Nephron (organoid): Measurements from ENCODE around the gene SLC38A11.

ENCODE experiments used
- H3K27ac Mint-ChIP-seq, 3 experiments: 2 replicates each; pipeline ENCODE4 v1.8.0; 2020; ENCODE audit warnings: mixed read lengths in 3 of 3, mild to moderate bottlenecking in 2 of 3, moderate library complexity in 1 of 3
- H3K27me3 Mint-ChIP-seq: 2 replicates; pipeline ENCODE4 v1.8.0; 2021; ENCODE audit warnings: low read depth, mild to moderate bottlenecking, moderate library complexity, mixed read lengths
- H3K36me3 Mint-ChIP-seq: 2 replicates; pipeline ENCODE4 v1.8.0; 2020; ENCODE audit warnings: low read depth, mixed read lengths
- H3K4me1 Mint-ChIP-seq: 2 replicates; pipeline ENCODE4 v1.8.0; 2020; ENCODE audit warnings: mixed read lengths
- H3K4me3 Mint-ChIP-seq, 3 experiments: 2 replicates each; pipeline ENCODE4 v1.8.0; 2020; ENCODE audit warnings: mild to moderate bottlenecking in 3 of 3, mixed read lengths in 3 of 3, moderate library complexity in 2 of 3
- H3K9me3 Mint-ChIP-seq: 2 replicates; pipeline ENCODE4 v1.8.0; 2020; ENCODE audit warnings: mixed read lengths
- TF ChIP-seq, protein P1 (sequence below), 3 experiments: fragments of 200-600 bp; sonication (generic); IDR thresholded peaks; one replicate each; pipeline ENCODE4 v1.5.0; 2021; ENCODE audit warnings: antibody characterized with exemption in 3 of 3; ENCODE audit not compliant: unreplicated experiment in 3 of 3

SLC38A11 gene

DNA sequence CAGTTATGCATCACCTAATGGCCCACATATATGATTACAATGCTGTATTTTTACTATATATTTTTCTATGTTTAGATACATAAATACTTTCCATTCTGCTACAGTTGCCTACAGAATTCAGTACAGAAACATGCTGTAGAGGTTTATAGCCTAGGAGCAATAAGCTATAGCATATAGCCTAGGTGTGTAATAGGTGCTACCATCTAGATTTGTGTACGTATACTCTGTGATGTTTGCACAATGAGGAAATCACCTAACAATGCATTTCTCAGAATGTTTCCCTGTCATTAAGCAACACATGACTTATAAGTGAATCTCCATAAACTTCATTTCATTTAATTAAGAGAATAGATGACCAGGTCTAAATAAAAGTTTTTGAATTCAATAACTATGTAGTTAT is 43.5 kb downstream of the SLC38A11 start:
- H3K27ac Mint-ChIP-seq = peak overlapping the region in 1 of 3 experiments; percentile 97
- TF ChIP-seq, protein P1, sequence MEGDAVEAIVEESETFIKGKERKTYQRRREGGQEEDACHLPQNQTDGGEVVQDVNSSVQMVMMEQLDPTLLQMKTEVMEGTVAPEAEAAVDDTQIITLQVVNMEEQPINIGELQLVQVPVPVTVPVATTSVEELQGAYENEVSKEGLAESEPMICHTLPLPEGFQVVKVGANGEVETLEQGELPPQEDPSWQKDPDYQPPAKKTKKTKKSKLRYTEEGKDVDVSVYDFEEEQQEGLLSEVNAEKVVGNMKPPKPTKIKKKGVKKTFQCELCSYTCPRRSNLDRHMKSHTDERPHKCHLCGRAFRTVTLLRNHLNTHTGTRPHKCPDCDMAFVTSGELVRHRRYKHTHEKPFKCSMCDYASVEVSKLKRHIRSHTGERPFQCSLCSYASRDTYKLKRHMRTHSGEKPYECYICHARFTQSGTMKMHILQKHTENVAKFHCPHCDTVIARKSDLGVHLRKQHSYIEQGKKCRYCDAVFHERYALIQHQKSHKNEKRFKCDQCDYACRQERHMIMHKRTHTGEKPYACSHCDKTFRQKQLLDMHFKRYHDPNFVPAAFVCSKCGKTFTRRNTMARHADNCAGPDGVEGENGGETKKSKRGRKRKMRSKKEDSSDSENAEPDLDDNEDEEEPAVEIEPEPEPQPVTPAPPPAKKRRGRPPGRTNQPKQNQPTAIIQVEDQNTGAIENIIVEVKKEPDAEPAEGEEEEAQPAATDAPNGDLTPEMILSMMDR (IDR thresholded peaks at IDR 0.05; ENCODE audit: unreplicated experiment in 3 of 3) = no peak
- H3K27me3 Mint-ChIP-seq = no peaks in the 10 kb centered on the region
- H3K4me3 Mint-ChIP-seq = no peak overlapping the region
- peaks cover 13% of the 10 kb centered on the region for H3K4me1 Mint-ChIP-seq
- H3K36me3 Mint-ChIP-seq = no peaks in the 10 kb centered on the region
- H3K9me3 Mint-ChIP-seq = no peaks in the 10 kb centered on the region

DNA sequence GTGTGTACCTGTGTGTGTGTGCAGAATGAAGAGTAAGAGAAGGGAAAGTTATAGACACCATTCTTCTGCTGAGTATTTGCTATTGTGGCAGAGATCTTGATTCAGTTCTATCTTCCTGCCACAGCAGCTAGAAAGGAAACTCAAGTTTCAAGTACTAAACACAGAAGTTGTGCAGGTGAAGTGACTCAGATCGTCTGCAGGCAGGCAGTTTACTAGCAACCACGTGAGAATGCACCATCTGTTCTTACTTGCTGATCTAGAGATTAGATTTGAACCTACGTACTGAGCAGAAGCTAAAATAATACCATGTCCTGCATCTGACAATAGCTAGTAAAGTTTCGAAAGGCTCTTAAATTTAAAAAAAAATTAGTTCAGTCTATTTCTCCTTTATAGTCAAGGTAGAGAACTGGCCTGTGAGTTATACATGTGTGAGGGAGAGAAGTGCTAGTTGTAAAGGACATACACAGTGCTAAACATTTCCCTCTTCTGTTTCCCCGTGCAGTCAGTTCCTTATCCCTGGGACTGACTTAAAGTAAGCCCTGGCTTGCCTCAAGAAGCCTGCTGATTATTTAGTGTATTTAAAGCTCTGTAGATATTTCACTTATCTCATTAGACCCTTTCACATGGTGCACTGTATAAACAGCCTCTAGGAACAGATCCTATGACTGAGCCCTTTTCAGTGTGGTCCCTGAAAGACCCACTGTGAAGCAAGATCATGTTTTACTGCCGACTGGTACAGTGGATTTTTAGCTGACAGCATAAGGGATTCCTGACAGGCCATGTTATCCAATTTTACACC is 45.0 kb downstream of the SLC38A11 start:
- TF ChIP-seq, protein P1 (IDR thresholded peaks at IDR 0.05; ENCODE audit: unreplicated experiment in 3 of 3) = no peak
- no peak overlapping the region for H3K4me3 Mint-ChIP-seq
- peaks cover 13% of the 10 kb centered on the region for H3K4me1 Mint-ChIP-seq
- H3K36me3 Mint-ChIP-seq = no peaks in the 10 kb centered on the region
- peak overlapping the region in 2 of 3 experiments; percentile 32 to 71 for H3K27ac Mint-ChIP-seq
- no peaks in the 10 kb centered on the region for H3K27me3 Mint-ChIP-seq
- H3K9me3 Mint-ChIP-seq = no peaks in the 10 kb centered on the region

DNA sequence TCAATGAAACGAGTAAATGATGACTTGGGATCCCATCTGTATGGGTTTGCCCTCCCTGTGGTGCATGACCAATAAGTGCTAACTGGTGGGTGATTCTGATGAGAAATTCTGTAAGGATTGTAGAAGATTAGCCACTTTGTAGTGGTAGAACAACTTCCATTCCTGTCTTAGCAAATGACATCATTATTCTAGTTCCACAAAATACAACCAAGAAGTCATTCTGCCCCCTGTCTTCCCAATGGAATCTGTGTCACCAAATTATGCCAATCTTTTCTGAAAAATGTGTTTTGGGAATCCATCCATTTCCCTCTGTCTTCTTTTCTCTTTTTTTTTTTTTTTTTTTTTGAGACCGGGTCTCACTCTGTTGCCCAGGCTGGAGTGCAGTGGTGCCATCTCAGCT is 48.4 kb downstream of the SLC38A11 start:
- Mint-ChIP-seq H3K4me1 (peaks cover 23% of the 10 kb centered on the region), H3K4me3 (no peak overlapping the region)

DNA sequence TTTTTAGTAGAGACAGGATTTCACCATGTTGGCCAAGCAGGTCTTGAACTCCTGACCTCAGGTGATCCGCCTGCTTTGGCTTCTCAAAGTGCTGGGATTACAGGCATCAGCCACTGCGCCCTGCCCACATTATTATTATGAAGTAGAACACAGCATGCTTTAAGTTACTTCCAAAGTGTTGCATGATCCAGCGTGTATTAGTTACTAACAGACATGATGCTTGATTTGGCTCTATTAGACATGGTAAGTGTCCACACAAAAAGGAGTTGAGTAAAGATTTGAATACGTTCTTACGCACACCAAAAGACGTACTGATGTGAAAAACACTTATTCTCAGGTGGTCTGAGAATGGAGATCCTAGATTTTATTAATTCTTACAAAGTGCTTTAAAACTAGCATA is 50.0 kb downstream of the SLC38A11 start:
- Mint-ChIP-seq H3K27ac (no peak overlapping the region), H3K36me3 (no peaks in the 10 kb centered on the region), H3K4me3 (no peak overlapping the region), H3K27me3 (no peaks in the 10 kb centered on the region), H3K9me3 (peaks cover 3% of the 10 kb centered on the region), H3K4me1 (peaks cover 19% of the 10 kb centered on the region)
- TF ChIP-seq, protein P1 (IDR thresholded peaks at IDR 0.05; ENCODE audit: unreplicated experiment in 3 of 3) = no peak

More for the DNA sequence above, 48.4 kb downstream of the SLC38A11 start:
- no peaks in the 10 kb centered on the region for H3K9me3 Mint-ChIP-seq
- TF ChIP-seq, protein P1 (IDR thresholded peaks at IDR 0.05; ENCODE audit: unreplicated experiment in 3 of 3) = no peak
- H3K27me3 Mint-ChIP-seq = no peaks in the 10 kb centered on the region
- no peaks in the 10 kb centered on the region for H3K36me3 Mint-ChIP-seq
- no peak overlapping the region for H3K27ac Mint-ChIP-seq

DNA sequence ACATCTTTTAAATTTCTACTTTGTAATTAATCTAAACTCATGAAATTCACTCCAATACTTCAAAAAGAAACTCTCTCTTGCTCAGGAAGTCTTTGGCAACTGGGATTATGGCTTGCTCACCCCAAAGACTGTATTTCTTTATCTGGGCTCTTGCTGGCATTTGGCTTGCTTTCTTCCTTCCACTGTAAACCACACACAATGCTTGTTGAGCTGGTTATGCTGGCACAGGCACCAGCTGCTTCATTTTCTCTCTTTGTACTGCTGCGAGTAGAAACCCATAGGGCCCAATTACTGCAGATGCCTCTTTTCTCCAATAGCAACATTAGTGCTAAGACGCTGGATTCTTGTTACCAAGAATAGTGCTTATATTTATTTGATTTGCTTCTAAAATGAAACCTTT is 51.4 kb downstream of the SLC38A11 start:
- H3K36me3 Mint-ChIP-seq = no peaks in the 10 kb centered on the region
- no peak overlapping the region for H3K27ac Mint-ChIP-seq
- H3K4me3 Mint-ChIP-seq = no peak overlapping the region
- TF ChIP-seq, protein P1 (IDR thresholded peaks at IDR 0.05; ENCODE audit: unreplicated experiment in 3 of 3) = no peak
- no peaks in the 10 kb centered on the region for H3K27me3 Mint-ChIP-seq
- H3K9me3 Mint-ChIP-seq = peaks cover 7% of the 10 kb centered on the region
- peaks cover 13% of the 10 kb centered on the region for H3K4me1 Mint-ChIP-seq

DNA sequence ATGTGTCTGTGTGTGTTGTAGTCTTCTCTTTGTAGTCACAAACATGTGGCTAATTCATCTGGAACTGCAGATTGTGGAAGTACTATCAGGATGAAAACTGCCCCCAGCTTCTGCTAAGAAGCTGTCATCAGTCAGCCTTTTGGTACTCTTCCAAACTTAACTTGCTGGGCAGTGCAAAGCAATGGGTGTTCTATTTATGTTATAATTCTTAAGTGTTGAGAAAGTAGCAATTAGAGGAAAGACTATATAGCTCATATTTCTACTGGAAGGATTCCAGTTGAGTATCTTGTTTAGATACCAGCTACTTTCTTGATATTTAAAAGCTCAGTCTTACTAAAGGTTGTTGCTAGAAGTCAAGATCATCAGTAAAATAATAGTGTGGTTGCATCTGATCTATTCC is 52.1 kb downstream of the SLC38A11 start:
- peaks cover 13% of the 10 kb centered on the region for H3K4me1 Mint-ChIP-seq
- no peaks in the 10 kb centered on the region for H3K27me3 Mint-ChIP-seq
- TF ChIP-seq, protein P1 (IDR thresholded peaks at IDR 0.05; ENCODE audit: unreplicated experiment in 3 of 3) = no peak
- no peak overlapping the region for H3K4me3 Mint-ChIP-seq
- H3K36me3 Mint-ChIP-seq = no peaks in the 10 kb centered on the region
- H3K27ac Mint-ChIP-seq = no peak overlapping the region
- peaks cover 7% of the 10 kb centered on the region for H3K9me3 Mint-ChIP-seq
